ENCODE results near the gene CDH12.
"Not testable (repeated sequence)": the region's sequence is repeated elsewhere in the genome, so short reads cannot be mapped to it uniquely, and the experiment has no call there.

Gene CDH12

DNA sequence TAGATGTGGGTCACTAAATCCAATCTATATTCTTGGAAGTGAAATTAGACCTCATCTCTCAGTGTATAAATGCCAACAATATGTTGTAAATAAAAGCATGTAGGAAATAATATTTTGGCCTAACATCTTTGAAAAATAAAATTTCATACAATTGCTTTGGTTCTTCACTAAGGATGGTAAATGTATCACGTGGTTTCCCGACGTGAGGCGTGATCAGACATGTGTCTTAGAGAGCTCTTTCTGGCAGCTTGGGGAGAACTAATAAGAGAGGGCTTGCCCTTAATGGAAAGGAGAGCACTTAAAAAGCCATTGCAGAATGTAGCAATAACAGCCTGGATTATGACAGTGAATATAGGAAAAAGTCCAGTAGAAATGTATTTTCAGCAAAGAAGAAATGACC, 602.6 kb downstream of the CDH12 start:
- DNase-seq, result peak; percentile 5

DNA sequence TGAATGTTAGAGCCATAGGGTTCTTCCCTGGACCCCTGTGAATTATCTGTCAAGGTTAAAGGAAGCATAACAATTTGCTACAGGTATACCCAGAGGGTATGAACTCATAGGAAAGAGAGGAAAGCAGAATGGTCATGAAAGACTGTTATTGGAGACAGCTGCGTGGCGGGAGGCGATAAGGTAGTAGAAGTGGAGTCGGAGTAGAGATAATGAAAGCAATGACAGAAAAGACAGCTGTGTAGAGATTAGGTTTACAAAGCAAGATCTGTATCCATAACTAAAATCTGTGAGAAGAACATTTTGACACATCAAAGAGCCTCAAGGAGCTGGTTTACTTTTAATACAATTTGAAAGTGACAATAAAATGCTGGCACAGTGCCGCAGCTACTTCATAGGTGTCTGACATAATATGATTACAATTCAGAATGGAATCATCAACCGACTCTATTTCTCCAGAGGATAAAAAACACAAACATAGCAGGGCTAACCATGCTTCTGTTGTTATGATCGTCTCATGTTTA, 603.9 kb downstream of the CDH12 start:
- DNase-seq, result no peak

DNA sequence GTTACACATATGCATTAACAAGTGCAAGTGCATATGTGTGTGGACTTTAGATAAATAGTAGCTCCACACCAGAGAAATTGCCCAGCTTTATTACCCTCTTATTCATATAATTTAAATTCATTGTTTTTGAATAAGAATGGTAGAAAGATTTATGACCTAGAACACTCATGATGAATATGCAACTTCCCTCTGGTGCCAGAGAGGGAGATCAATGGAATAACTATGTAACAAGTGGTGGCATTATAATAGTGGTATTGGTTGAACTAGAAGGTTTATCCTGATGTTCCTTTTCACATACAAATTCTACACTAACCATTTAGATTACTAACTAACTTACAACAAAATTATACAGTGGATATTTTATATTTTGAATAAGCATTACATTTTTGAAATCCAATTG, 607.4 kb downstream of the CDH12 start:
- DNase-seq, result no peak

DNA sequence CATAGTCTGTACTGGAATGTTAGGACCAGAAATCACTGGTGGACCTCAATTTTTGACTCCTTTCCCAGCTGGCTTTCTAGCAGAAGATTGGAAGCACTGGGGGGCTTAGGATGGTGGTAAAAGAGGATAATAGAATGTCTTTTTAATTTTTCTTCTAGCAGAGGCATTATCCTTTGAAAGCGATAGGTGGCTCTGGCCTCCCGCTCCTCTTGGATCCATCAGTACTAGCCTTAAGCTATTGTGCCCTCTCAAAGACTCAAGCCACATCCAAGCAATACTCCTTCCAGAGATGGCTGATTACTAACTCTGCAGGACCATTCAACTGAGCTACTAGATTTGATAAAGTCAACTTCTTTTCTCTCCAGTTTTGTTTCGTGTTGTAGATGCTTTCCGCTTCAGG, 610.6 kb downstream of the CDH12 start:
- no peak for DNase-seq

DNA sequence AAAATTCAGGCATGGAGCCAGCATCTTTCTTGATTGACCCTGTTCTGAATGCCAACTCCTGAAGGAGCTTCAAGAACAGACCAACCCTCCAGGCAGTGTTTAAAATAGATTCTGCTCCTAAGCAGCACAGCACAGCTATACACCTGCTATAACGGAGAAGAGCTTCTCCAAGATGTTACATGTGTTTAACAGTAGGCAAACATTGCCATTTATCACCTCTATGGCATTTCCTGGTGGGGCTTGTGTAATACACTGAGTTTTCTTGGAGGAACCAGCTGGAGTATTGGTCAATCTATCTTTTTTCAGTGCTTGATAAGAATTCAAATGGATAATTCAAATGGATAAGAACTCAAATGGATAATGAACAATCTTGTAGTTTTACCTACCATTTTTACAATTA, 615.1 kb downstream of the CDH12 start:
- no peak for DNase-seq

DNA sequence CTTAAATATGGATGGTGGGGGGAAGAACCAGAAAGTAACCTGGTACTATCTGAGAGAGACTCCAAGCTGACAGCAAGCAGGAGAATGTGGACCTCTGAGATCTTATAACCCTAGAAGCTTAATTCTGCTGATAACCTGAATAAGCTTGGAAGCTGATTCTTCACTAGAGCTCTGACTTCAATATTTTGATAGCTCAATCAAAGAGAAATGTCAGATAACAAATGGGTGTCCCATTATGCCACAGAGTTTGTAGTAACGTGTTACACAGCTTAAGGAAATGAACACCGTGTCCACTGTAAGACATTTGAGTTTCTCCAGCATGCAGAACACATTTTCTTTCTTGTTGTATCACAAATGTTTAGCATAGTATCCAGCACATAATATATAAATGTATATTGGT, 626.7 kb downstream of the CDH12 start:
- DNase-seq, result no peak

DNA sequence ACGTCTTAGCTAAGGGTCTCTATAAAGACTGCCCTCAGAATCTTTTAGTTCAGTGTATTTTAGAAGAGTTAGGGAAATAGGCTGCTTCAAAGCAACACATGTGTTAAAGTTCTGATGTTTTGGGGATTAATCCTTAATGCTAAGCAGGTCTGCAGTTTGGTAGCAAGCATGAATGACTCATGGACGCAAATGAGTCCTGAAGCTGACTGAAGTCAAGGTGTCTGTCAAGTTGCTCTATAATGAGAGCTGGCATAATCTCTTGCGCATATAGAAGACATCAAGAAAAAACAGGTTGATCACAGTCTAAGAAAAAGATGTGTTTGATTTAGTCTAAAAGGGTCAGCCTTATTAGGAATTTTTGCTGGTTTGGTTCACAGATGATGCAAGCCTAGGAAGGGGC, 630.1 kb downstream of the CDH12 start:
- DNase-seq, result no peak

DNA sequence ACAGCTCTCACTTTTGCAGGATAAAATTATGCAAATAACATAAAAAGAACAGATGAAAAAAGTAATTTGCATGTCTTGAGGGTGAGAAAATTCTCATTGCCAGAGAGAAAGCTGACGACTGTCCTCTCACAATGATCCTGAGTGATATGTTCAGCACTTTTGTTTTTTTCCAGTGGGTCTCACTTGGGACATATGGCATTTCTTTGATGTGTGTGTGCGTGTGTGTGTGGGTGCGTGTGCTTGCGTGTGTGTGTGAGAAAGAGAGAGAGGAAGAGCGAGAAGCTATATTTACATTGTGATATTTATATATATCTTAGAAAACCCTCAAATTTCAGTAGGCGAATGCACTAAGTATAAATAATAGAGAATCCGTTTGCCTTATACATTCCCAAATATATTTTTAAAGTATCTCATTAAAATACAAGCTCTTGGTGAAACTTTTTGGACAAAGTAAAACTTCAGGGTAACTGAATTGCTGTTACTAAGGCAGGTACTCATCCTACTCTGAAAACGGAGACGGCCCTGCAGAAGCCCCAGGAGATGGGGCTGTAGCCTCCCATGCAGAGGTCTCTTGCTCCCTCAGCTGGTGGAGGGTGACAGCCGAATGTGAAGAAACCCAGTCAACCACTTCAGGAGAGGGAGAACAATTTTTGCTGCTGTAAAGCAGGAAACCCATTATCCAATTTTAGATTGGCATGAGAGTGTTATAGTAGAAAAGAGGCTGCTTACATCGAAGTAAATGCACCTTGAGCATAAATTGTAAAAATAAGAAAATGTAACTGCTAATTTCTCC, 639.2 kb downstream of the CDH12 start:
- not testable (repeated sequence) for DNase-seq

DNA sequence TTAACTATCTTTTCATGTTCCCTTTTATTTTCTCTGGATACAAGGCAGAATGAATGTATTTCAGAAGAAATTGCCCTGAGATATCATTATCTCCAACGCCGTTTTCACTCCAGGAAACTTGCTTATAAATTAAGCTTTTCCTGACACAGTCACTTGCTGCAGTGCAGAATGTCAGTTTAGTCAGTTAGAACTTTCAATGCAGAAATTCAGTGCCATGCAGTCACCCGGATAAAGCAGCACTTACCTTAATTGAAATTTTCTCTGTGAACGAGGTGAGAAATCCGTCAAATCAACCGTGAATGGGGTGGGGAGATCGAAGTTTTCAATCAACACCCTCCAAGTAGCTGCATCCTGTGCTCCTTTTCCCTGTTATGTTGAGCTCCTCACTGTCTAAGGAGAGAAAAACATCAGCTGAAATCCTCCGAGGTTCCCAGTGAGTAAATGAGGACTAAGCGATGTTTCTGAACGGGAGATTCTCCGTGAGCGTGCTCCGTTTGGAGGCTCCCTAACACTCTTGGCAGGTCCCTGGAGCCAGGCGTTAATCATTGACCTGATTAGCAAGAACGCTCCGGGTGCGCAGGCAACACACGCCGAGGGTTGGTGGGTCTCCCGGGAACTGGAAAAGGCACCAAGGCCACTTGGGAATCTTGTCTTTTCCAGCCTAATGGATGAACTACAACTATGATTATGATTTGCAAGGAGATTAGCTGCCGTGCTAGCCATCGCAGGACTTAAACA, 640.7 kb downstream of the CDH12 start:
- peak; percentile 50 for DNase-seq

DNA sequence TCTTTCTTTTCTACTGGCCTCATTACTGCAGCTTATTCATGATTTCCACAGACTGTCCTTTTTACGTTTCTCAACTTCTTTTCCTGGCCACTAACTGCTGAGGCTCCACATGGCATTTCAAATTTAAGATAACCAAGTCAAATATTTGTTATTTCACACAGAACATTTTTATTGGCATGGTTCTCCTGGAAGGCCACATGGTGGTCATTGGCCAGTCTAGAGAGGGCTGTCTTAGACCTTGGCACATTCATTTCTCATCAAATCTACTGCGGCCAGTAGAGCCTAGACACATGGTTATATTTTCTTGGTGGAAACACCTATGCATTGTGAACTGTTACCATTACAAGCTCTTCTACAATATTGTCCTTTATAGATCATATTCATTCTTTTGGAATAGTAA, 644.7 kb downstream of the CDH12 start:
- DNase-seq, result not testable (repeated sequence)

DNA sequence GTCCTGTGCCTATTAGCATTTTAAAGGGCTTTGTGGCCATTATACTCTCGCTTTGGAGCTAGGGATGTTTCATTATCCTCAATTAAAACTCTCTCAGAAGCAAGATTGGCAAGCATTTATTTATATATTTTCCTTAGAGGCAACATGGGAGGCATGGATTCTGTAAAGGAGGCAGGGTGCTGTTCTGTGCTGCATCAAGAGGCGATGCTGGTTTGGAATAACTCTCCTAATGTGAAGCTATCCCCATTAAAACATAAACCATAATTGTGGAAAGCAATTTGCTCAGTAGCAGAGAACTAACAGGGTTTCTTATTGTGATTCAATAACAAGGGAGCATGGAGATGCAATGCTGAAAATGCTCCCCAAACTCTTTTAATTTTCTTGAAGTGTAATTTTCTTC, 664.5 kb downstream of the CDH12 start:
- DNase-seq, result not testable (repeated sequence)

DNA sequence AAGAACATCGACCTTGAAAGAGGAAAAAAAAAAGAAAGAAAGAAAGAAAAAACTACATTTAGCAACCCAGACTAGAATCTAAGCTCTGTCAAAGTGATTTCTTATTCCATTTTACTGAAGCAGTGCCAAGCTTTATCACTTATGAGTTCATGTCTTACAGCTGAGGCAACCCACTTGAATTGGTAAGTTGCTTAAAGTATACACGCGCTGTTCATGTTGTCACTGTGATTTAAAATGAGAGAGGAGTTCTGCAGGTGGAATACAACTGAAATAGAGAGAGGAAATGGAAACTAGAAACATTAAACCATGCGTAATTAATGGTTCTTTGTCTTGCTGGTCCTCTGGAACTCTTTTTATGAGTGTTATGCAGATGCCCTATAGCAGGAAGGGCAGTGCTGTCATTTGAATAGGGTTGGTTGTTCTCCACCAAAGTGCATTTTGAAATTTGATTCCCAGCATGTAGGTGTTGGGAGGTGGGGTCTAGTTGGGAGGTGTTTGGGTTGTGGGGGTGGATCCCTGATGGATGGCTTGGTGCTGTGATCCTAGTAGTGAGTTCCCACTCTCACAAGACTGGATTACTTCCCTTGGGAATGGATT, 665.4 kb downstream of the CDH12 start:
- not testable (repeated sequence) for DNase-seq

DNA sequence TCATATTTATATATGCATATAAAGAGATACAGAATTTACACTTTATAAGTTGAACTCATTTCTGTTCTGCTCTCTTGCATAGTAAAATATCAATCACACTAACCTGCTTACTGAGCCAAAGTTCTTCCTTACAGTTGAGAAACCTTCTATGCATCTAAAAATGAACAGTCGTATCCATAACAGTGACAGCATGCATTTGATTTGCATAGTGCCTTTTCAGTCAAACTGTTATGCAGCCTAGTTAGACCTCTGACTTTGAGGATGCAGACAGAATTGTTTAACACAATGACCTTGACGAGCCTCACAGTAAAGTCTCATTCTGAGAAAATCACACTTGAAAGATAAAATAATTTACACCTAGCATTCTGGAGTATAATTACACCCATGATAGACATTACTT, 683.9 kb downstream of the CDH12 start:
- not testable (repeated sequence) for DNase-seq

DNA sequence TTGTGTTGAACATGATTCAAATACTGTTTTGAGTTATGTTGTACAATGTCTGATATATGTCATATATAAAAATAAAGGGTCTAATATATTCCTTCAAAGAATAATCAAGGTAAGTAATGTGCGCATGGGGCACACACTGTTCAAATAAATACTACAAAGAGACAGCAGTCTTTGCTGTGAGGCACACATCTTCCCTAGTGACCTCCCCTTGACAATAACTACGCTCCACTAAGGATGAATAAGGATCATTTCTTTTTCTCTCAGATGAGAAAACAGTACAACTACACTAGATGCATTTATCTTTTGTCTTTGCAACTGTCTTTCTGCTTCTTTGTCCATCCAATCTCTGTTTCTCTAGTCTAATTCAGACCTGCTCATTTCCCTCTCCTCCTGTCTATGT, 684.4 kb downstream of the CDH12 start:
- DNase-seq, result not testable (repeated sequence)

DNA sequence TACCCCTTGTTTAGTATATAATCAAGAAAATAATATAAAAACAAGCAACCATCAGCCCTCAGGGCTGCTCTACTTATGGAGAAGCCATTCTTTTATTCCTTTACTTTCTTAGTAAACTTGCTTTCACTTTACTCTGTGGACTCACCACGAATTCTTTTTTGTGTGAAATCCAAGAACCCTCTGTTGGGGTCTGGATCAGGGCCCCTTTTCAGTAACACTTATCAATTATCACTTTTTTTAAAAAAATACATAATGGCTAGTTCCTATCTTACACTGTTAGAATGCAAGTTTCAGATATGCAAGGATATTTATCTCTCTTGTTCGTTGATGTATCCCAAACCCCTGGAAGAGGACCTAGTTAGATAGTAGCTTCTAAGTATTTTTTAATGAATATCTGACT, 687.2 kb downstream of the CDH12 start:
- DNase-seq, result not testable (repeated sequence)

DNA sequence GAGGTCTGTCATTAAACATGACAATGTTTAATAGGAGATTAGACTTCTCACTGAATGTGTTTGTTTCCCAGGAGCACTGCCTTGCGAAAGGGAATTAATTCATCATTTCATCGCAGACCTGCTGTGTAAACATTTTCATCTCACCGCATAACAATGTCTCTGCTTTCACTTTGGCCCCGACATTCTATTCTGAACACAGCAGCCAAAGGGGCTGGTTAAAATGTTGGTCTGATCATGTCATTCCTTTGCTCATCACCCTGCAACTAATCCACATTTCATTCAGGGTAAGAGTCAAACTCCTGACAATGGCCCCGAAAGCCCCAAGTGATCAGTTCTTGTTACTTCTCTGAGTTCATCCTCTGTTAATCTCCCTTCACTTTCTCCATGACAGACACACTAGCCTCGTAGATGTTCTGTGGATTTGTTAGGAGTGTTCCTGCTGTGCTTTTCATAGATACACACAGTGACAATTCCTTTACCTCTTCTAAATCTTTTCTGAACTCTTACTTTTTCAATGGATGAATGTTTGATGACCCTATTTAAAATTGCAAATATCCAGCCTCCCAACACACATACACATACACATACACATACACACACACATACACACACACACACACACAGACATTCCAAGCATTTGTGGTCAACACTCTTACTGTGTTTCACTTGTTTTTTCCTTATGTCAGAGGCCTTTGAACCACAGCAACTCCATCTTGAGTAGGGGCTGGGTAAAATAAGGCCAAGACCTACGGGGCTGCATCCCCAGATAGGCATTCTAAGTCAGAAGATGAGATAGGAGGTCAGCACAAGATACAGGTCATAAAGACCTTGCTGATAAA, 688.0 kb downstream of the CDH12 start:
- DNase-seq, result peak; percentile 49

DNA sequence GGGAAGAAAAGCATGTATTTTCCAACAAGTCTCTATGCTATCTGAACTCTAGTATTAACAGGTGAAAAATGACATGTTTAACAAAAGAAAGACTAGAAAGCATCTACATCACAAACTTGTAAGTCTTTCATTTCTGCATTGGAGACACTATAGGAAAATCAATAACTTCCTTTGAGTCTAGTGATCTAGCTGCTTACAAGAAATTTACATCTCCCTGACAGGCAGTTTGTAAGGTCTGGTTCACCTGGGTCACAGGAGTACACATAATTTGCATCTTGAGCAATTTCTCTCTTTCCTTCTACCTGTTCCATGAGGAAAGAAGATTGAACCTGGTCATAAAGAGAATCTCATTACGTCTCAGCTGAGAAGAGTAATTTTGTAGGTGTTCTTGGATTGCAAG, 696.2 kb downstream of the CDH12 start:
- DNase-seq, result not testable (repeated sequence)

DNA sequence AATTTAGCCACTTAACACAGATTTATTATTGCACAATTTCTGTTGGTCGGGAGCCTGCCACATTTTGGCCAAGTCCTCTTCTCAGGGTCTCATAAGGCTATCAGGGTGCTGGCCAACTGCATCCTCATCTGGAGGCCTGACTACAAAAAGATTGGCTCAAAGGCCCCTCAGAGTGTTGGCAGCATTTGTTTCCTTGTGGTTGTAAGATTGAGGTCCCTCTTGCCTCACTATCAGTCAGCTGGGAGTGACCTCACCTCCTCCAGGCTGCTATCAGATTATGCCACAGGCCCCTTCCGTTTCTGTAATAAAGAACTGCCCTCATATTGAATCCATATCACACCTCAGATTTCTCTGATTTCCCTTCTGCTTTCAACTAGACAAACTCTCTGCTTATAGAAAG, 698.4 kb downstream of the CDH12 start:
- not testable (repeated sequence) for DNase-seq

DNA sequence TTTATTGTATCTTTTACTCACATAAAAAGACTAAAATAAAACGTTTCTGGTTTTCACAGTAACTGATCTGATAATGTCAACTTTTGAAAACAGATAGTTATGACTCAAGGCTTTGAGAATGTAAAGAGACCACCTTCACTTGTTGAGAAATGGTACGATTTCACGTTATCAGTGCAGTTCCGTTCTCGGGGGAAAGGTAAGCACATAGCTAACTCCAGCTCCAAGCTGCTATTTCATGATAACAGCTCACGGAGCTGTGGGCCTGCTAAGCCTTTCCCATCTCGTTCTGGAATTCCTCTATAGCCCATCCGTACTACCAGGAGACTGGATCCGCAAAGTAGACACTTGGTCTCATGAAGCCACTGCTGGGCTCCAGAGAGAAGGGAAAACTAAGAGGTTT, 701.3 kb downstream of the CDH12 start:
- DNase-seq, result not testable (repeated sequence)

DNA sequence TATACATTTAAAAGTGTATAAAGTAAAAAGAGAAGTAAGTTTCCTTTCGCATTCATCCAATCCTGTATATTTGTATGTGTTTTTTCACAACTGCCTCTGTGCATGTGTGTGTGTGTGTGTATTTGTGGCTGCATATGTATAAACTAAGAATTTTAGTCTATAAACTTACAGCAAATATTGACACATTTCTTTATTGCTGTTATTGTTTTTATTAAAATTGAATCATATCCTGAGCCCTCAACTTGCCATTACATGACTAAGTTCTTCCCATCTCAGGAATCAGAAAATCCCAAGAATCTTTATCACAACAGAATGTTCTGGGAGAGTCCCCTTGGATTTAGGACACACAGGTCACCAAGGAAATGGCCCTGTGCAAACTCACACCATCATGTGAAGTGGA, 712.7 kb downstream of the CDH12 start:
- not testable (repeated sequence) for DNase-seq

DNA sequence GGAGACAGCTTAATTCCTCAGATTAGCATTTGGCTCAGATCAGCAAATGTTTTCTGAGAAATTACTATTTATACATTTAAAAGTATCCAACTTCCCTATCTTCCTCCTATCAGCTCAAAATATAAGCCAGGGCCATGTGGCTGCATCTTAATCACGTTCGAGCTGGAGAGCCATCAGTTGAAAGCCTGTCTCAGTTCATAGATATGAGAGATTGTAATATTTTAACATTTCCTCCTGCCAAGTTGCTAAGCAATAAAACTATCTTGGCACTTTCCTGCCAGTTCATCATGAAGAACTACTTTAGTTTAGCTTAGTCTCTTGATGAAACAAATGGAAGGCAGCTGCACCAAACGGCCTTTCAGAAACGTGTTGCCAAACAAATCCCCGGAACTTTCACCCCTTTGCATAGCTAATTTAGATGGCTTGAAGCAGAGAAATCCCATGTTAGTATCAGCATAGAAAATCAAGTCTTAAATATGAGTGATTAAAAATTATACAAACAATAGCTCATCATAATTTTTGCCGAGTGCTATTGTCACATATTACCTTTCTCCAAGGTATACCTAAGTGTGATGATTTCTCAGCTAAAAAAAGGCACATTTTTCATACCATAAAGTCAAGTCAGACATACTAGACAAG, 713.4 kb downstream of the CDH12 start:
- DNase-seq, result not testable (repeated sequence)

DNA sequence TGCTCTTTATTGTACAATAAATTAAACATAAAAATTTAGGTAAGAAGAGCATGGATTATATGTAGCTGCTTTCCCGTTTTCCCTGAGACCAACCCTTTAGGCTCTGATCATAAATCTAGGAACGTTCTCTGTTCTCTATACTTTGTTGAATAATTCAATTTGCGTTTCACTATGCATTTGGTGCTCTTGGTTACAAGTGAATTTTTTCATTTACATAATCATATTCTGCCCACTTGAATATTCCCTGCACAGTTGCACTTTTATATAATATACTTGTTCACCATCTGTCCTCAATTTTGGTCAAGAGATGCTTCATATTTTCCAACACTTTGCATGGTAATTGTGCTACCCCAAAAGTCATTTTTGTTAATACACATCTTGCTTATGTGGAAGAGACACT, 741.8 kb downstream of the CDH12 start:
- no peak for DNase-seq

Measured in retina (tissue), 1 donor.